Gastroesophageal sphincter (tissue), 4 donors: ENCODE data around the gene MRPS5. TPM values are rescaled to one million over a fixed set of nuclear protein-coding genes. Genes with fewer than 3 reads are reported as not detected.
A peak's percentile ranks its signal among the peaks of the same experiment; 100 is the strongest.

Experiments
- ATAC-seq: fragments of 150-250 bp; one replicate; pipeline ENCODE4 v1.9.1; 2016; ENCODE audit warnings: mild to moderate bottlenecking, moderate library complexity
- H3K27ac ChIP-seq, 4 donors: fragments of 200-600 bp; sonication (generic) in 3 of 4; 1 replicate in 3 of 4; 2 replicates in 1 of 4; pipeline ENCODE4 v1.5.1; 2016 to 2019
- H3K27me3 ChIP-seq: fragments of 200-600 bp; sonication (generic); one replicate; pipeline ENCODE4 v1.5.1; 2019
- H3K36me3 ChIP-seq, 2 donors: fragments of 200-600 bp; sonication (generic); one replicate each; pipeline ENCODE4 v1.5.1; 2019; ENCODE audit warnings: control low read depth in 1 of 2
- H3K4me1 ChIP-seq, 3 donors: fragments of 200-600 bp; sonication (generic); 1 replicate in 2 of 3; 2 replicates in 1 of 3; pipeline ENCODE4 v1.5.1; 2016 to 2019; ENCODE audit warnings: control low read depth in 2 of 3
- H3K4me3 ChIP-seq, 2 donors: fragments of 200-600 bp; sonication (generic); one replicate each; pipeline ENCODE4 v1.5.1; 2019; ENCODE audit warnings: mild to moderate bottlenecking in 1 of 2, moderate library complexity in 1 of 2
- H3K9me3 ChIP-seq, 3 donors: fragments of 200-600 bp; sonication (generic); one replicate each; pipeline ENCODE4 v1.5.1; 2017 to 2019; ENCODE audit warnings: control low read depth in 2 of 3
- EP300 ChIP-seq: sonication (generic); formaldehyde crosslinking; IDR thresholded peaks from one replicate; pipeline ENCODE4 v1.6.1; 2017; ENCODE audit warnings: antibody characterized with exemption, mild to moderate bottlenecking
- POLR2A ChIP-seq, 2 donors: fragments of 450-650 bp; IDR thresholded peaks; one replicate each; pipeline ENCODE4 v1.6.1; 2017; ENCODE audit warnings: antibody characterized with exemption in 2 of 2, mild to moderate bottlenecking in 2 of 2, moderate library complexity in 1 of 2
- POLR2AphosphoS5 ChIP-seq: sonication (generic); formaldehyde crosslinking; IDR thresholded peaks from one replicate; pipeline ENCODE4 v1.6.1; 2017; ENCODE audit warnings: antibody characterized with exemption
- WGBS, 2 donors: methylation state at CpG; one replicate each; pipeline ENCODE4 v1.1.5; 2018; ENCODE audit warnings: low coverage in 1 of 2; 5-methylcytosine and 5-hydroxymethylcytosine counted together
- total RNA-seq, 4 donors: library from RNA; depleted of rRNA; stranded (reverse); fragments of >200 nt; gene quantifications; one replicate each; pipeline ENCODE4 v1.1.0, GENCODE V29; 2016
- TF ChIP-seq, protein P1 (sequence below), 4 experiments: fragments of 200-600 bp in 2 of 4; fragments of 450-650 bp in 2 of 4; sonication (generic) in 1 of 4; IDR thresholded peaks; one replicate each; pipeline ENCODE4 v1.5.1; 2017 to 2019; ENCODE audit warnings: antibody characterized with exemption in 4 of 4, mild to moderate bottlenecking in 2 of 4, moderate library complexity in 2 of 4

MRPS5 gene
- total RNA-seq, 4 donors from 2014 or later, result 33.0 to 46.3 (median 41.3) TPM

DNA sequence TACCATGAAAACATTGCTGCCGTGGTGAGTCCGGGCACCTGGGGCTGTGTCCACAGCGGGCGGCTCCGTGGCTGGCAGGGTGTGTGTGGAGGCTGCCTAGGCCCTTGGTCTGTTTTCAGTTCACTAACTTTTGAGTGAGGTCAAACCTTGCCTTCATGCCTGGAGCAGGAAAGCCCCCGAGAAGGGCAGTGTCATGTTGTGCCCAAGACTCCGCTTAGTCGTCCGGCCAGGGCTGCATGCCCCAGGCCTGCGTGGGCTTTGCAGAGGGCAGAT is 72.0 kb downstream of the MRPS5 start:
- Histone ChIP-seq H3K4me3 (no peak overlapping the region), H3K9me3 (no peaks in the 10 kb centered on the region), H3K27me3 (peaks cover 49% of the 10 kb centered on the region), H3K4me1 (peaks cover 0 to 12% (median 0%) of the 10 kb centered on the region in 3 donors), H3K36me3 (no peaks in the 10 kb centered on the region), H3K27ac (no peak overlapping the region)
- WGBS, 2 donors, result 100% methylated on average over 2 of the region's 10 CpGs; no CpG with 5 or more reads in 1 of the 2 donors
- ATAC-seq, result no peak
- TF ChIP-seq EP300 (no peak), POLR2A (IDR thresholded peaks at IDR 0.05) (no peak), POLR2AphosphoS5 (no peak)
- TF ChIP-seq, protein P1, sequence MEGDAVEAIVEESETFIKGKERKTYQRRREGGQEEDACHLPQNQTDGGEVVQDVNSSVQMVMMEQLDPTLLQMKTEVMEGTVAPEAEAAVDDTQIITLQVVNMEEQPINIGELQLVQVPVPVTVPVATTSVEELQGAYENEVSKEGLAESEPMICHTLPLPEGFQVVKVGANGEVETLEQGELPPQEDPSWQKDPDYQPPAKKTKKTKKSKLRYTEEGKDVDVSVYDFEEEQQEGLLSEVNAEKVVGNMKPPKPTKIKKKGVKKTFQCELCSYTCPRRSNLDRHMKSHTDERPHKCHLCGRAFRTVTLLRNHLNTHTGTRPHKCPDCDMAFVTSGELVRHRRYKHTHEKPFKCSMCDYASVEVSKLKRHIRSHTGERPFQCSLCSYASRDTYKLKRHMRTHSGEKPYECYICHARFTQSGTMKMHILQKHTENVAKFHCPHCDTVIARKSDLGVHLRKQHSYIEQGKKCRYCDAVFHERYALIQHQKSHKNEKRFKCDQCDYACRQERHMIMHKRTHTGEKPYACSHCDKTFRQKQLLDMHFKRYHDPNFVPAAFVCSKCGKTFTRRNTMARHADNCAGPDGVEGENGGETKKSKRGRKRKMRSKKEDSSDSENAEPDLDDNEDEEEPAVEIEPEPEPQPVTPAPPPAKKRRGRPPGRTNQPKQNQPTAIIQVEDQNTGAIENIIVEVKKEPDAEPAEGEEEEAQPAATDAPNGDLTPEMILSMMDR (IDR thresholded peaks at IDR 0.05), result no peak

GRCh38 chr2:95048825-95049682 is 72.6 kb downstream of the MRPS5 start:
- H3K27ac ChIP-seq, result peak overlapping the region in 1 of 4 donors; percentile 8
- WGBS, 2 donors, result 63 to 73% methylated on average over 2 to 6 of the region's 15 CpGs
- H3K36me3 ChIP-seq, result no peaks in the 10 kb centered on the region

DNA sequence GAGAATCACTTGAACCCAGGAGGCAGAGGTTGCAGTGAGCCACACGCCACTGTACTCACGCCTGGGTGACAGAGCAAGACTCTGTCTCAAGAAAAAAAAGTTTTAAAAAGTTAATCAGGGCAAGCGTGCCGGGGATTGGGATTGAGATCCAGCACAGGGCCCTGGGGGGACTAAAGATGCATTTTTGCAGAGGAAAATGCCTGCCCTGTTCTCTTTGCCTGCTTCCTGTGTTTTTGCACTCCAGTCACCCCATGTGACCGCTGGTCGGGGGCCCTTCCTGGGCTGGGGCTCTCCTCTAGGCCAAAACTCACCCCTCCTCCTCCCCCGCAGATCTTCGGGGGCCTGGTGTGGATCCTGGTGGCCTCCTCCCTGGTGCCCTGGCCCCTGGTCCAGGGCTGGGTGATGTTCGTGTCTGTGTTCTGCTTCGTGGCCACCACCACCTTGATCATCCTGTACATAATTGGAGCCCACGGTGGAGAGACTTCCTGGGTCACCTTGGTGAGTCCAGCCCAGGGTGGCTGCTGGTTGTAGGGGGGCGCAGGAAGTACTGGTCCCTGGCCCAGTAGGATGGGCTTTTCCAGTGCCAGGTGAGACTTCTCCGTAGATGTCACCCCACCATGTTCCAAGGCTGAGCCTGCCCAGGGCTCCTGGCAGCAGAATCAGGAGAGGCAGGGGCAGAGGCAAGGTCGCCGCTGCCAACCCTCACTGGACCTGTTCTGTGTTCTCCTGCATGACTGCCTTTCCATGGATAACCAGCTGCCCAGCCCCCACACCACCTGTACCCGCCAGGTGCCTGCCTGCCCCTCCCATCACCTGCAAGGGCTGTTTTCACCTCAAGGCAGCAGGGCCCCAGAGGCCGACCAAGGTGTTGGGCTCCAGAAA is 73.7 kb downstream of the MRPS5 start:
- H3K9me3 ChIP-seq, result no peaks in the 10 kb centered on the region
- TF ChIP-seq POLR2A (IDR thresholded peaks at IDR 0.05), result no peak
- TF ChIP-seq POLR2AphosphoS5, result no peak
- no peak for TF ChIP-seq EP300
- TF ChIP-seq, protein P1 (IDR thresholded peaks at IDR 0.05), result no peak
- no peaks in the 10 kb centered on the region for H3K36me3 ChIP-seq
- H3K4me3 ChIP-seq, result no peak overlapping the region
- H3K4me1 ChIP-seq, result peaks cover 0 to 30% (median 8%) of the 10 kb centered on the region in 3 donors
- H3K27me3 ChIP-seq, result peaks cover 31% of the 10 kb centered on the region
- no peak for ATAC-seq
- peak overlapping the region in 1 of 4 donors; percentile 0 for H3K27ac ChIP-seq
- 52 to 84% methylated on average over 6 to 7 of the region's 17 CpGs for WGBS, 2 donors

More at GRCh38 chr2:95048825-95049682, 72.6 kb downstream of the MRPS5 start:
- H3K4me3 ChIP-seq, result no peak overlapping the region
- H3K4me1 ChIP-seq, result peaks cover 0 to 18% (median 0%) of the 10 kb centered on the region in 3 donors
- no peak for TF ChIP-seq POLR2A (IDR thresholded peaks at IDR 0.05)
- TF ChIP-seq, protein P1 (IDR thresholded peaks at IDR 0.05), result no peak
- no peak for TF ChIP-seq EP300
- no peak for TF ChIP-seq POLR2AphosphoS5
- no peak for ATAC-seq
- no peaks in the 10 kb centered on the region for H3K9me3 ChIP-seq
- peaks cover 43% of the 10 kb centered on the region for H3K27me3 ChIP-seq

- Histone ChIP-seq H3K27me3 (peaks cover 19% of the 10 kb centered on the region), H3K36me3 (no peaks in the 10 kb centered on the region), H3K9me3 (no peaks in the 10 kb centered on the region), H3K4me3 (no peak overlapping the region), H3K27ac (no peak overlapping the region), H3K4me1 (peaks cover 0 to 42% (median 14%) of the 10 kb centered on the region in 3 donors)
- no peak for ATAC-seq
- TF ChIP-seq POLR2AphosphoS5 (no peak), POLR2A (IDR thresholded peaks at IDR 0.05) (no peak), EP300 (no peak)
- TF ChIP-seq, protein P1 (IDR thresholded peaks at IDR 0.05), result no peak
- WGBS, 2 donors, result 88% methylated on average over 9 of the region's 13 CpGs; no CpG with 5 or more reads in 1 of the 2 donors
Observed at GRCh38 chr2:95046371-95047112, 75.1 kb downstream of the MRPS5 start.
